Ishikawa (cell line): ENCODE measurements around the gene CDRT15.
"Not testable (repeated sequence)": the region's sequence is repeated elsewhere in the genome, so short reads cannot be mapped to it uniquely, and the experiment has no call there.

Source experiments
- CEBPB ChIP-seq: IDR thresholded peaks from 2 replicates; pipeline ENCODE4 v1.6.1; 2012
- CREB1 ChIP-seq: IDR thresholded peaks from 2 replicates; pipeline ENCODE4 v1.6.1; 2012; ENCODE audit warnings: low read depth
- EGR1 ChIP-seq: IDR thresholded peaks from 2 replicates; pipeline ENCODE4 v1.6.1; 2012
- EP300 ChIP-seq: IDR thresholded peaks from 2 replicates; pipeline ENCODE4 v1.6.1; 2012; ENCODE audit warnings: borderline replicate concordance
- FOXM1 ChIP-seq: IDR thresholded peaks from 2 replicates; pipeline ENCODE4 v1.6.1; 2012; ENCODE audit warnings: low read depth, borderline replicate concordance
- NFIC ChIP-seq: IDR thresholded peaks from 2 replicates; pipeline ENCODE4 v1.6.1; 2012
- RAD21 ChIP-seq: IDR thresholded peaks from 2 replicates; pipeline ENCODE4 v1.6.1; 2012; ENCODE audit warnings: low read depth
- TAF1 ChIP-seq: IDR thresholded peaks from 2 replicates; pipeline ENCODE4 v1.6.1; 2012; ENCODE audit warnings: low read depth, mild to moderate bottlenecking
- TCF12 ChIP-seq: IDR thresholded peaks from 2 replicates; pipeline ENCODE4 v1.6.1; 2012; ENCODE audit warnings: low read depth
- TEAD4 ChIP-seq: IDR thresholded peaks from 2 replicates; pipeline ENCODE4 v1.6.1; 2012
- YY1 ChIP-seq: IDR thresholded peaks from 2 replicates; pipeline ENCODE4 v1.6.1; 2012; ENCODE audit warnings: low read depth
- ZBTB7A ChIP-seq: IDR thresholded peaks from 2 replicates; pipeline ENCODE4 v1.6.1; 2012; ENCODE audit warnings: low read depth
- TF ChIP-seq, protein P1 (sequence below): IDR thresholded peaks from 2 replicates; pipeline ENCODE4 v1.6.1; 2012
- TF ChIP-seq, protein P2 (sequence below): IDR thresholded peaks from 2 replicates; pipeline ENCODE4 v1.6.1; 2012
- TF ChIP-seq, protein P3 (sequence below): IDR thresholded peaks from 2 replicates; pipeline ENCODE4 v1.6.1; 2012; ENCODE audit warnings: low read depth, mild to moderate bottlenecking

CDRT15 gene

DNA sequence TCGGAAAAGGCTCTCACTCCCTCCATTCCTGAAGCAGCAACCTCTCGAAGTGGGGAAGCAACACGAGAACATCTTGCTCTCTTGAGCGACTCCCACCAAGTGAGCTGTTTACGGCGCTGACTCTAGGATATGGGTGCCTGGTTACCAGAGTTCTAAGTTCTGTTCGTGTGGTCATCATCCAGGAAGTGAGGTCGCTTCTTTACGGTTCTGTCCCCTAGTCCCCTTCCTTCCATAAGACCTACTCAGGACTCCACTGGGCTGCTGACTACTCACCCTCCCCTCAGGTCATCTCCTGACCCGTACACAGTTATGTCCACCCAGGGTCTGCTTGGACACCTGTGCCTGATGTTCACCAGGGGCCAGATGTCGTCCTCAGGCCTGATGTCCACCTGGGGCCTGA is at the start of gene CDRT15:
CDRT15 (minus strand) TSS at position 101 of the 400 bp plus-strand sequence; CDS start at position 72, 29 bp downstream.
- not testable (repeated sequence) for TF ChIP-seq TEAD4, TCF12
- TF ChIP-seq, protein P1, sequence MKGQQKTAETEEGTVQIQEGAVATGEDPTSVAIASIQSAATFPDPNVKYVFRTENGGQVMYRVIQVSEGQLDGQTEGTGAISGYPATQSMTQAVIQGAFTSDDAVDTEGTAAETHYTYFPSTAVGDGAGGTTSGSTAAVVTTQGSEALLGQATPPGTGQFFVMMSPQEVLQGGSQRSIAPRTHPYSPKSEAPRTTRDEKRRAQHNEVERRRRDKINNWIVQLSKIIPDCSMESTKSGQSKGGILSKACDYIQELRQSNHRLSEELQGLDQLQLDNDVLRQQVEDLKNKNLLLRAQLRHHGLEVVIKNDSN, result not testable (repeated sequence)

GRCh38 chr17:14282726-14283125 is 46.1 kb upstream of the CDRT15 start:
- no peak for TF ChIP-seq TEAD4
- TF ChIP-seq, protein P2, sequence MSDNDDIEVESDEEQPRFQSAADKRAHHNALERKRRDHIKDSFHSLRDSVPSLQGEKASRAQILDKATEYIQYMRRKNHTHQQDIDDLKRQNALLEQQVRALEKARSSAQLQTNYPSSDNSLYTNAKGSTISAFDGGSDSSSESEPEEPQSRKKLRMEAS, result no peak
- TF ChIP-seq EGR1, result no peak
- TF ChIP-seq ZBTB7A, result no peak
- TF ChIP-seq, protein P1, result no peak
- TF ChIP-seq, protein P3, sequence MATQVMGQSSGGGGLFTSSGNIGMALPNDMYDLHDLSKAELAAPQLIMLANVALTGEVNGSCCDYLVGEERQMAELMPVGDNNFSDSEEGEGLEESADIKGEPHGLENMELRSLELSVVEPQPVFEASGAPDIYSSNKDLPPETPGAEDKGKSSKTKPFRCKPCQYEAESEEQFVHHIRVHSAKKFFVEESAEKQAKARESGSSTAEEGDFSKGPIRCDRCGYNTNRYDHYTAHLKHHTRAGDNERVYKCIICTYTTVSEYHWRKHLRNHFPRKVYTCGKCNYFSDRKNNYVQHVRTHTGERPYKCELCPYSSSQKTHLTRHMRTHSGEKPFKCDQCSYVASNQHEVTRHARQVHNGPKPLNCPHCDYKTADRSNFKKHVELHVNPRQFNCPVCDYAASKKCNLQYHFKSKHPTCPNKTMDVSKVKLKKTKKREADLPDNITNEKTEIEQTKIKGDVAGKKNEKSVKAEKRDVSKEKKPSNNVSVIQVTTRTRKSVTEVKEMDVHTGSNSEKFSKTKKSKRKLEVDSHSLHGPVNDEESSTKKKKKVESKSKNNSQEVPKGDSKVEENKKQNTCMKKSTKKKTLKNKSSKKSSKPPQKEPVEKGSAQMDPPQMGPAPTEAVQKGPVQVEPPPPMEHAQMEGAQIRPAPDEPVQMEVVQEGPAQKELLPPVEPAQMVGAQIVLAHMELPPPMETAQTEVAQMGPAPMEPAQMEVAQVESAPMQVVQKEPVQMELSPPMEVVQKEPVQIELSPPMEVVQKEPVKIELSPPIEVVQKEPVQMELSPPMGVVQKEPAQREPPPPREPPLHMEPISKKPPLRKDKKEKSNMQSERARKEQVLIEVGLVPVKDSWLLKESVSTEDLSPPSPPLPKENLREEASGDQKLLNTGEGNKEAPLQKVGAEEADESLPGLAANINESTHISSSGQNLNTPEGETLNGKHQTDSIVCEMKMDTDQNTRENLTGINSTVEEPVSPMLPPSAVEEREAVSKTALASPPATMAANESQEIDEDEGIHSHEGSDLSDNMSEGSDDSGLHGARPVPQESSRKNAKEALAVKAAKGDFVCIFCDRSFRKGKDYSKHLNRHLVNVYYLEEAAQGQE, result no peak
- no peak for TF ChIP-seq EP300
- TF ChIP-seq YY1, result no peak
- no peak for TF ChIP-seq NFIC
- TF ChIP-seq TCF12, result no peak
- TF ChIP-seq TAF1, result no peak
- no peak for TF ChIP-seq RAD21
- TF ChIP-seq CEBPB, result no peak
- no peak for TF ChIP-seq CREB1
- no peak for TF ChIP-seq FOXM1

- no peak for TF ChIP-seq CREB1
- no peak for TF ChIP-seq NFIC
- TF ChIP-seq TEAD4, result no peak
- TF ChIP-seq RAD21, result no peak
- no peak for TF ChIP-seq TCF12
- TF ChIP-seq EP300, result no peak
- no peak for TF ChIP-seq ZBTB7A
- TF ChIP-seq, protein P2, result no peak
- TF ChIP-seq EGR1, result no peak
- TF ChIP-seq, protein P3, result no peak
- TF ChIP-seq FOXM1, result no peak
- no peak for TF ChIP-seq TAF1
- TF ChIP-seq, protein P1, result no peak
- TF ChIP-seq CEBPB, result no peak
- TF ChIP-seq YY1, result no peak
Measured at GRCh38 chr17:14281530-14281929, 44.9 kb upstream of the CDRT15 start.

DNA sequence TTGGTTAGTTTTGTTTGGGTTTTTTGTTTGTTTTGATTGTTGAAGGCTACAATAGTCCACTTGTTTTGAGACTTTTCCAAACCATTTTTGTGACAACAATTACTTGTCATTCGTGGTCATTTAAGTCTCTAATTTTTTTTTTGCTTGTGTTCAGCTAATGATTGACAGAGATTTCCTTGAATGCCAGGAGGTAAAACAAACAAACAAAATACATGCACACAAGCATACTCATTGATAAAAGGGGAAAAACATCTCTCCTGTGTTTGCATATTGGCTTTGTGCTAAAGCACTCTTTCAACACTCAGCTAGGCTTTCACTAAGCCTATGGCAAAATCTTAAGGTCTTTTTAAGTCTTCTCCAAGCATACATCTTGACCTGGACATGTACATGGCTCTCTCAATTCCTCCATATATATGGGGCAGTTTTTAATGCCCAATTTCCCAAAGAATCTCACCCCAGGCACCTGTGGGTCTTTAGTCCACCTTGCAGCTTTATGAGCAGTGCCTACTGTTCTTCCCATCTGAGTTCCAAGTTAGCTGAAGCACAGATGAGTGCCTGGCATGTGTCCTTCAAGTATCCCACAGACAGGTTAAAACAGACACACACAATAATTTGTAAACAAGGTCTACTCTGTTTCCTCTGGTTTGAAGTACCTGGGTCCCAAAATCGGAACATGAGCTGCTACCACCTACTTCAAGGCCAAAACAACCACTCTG is 40.0 kb upstream of the CDRT15 start:
- TF ChIP-seq CEBPB (no peak), FOXM1 (no peak), TEAD4 (no peak), ZBTB7A (no peak), TCF12 (no peak), TAF1 (no peak), EGR1 (no peak), CREB1 (no peak), NFIC (no peak), EP300 (no peak)
- TF ChIP-seq, protein P2, result no peak
- TF ChIP-seq, protein P1, result no peak
- TF ChIP-seq, protein P3, result no peak
